Activated T-helper 1 cell treated with anti-CD3 and anti-CD28 coated beads, Interleukin-12 subunit alpha, Interleukin-12 subunit beta, Interleukin-2, Interleukin-4 antibody, amounts not matched to agents 30 ng/mL and 10 ng/mL and 1 ng/mL, durations not matched to agents 14 hours and 24 hours and 36 hours (primary cell): ENCODE results near the gene CCDC57. TPM values are rescaled to one million over a fixed set of nuclear protein-coding genes. Genes with fewer than 3 reads are reported as not detected.
"Not testable (repeated sequence)": the region's sequence is repeated elsewhere in the genome, so short reads cannot be mapped to it uniquely, and the experiment has no call there.

Source experiments
- DNase-seq: peaks from one replicate; pipeline ENCODE4 v3.0.0; 2021; ENCODE audit warnings: low spot score
- H3K27ac Mint-ChIP-seq: one replicate; pipeline ENCODE4 v1.8.0; 2021; ENCODE audit warnings: mild to moderate bottlenecking, mixed read lengths
- H3K27me3 Mint-ChIP-seq: one replicate; pipeline ENCODE4 v1.8.0; 2022; ENCODE audit warnings: mild to moderate bottlenecking, moderate library complexity, mixed read lengths; ENCODE audit not compliant: insufficient read depth
- H3K36me3 Mint-ChIP-seq: one replicate; pipeline ENCODE4 v1.8.0; 2021; ENCODE audit warnings: low read depth, mixed read lengths
- H3K4me1 Mint-ChIP-seq: one replicate; pipeline ENCODE4 v1.8.0; 2021; ENCODE audit warnings: low read depth, mixed read lengths
- H3K4me3 Mint-ChIP-seq: one replicate; pipeline ENCODE4 v1.8.0; 2021; ENCODE audit warnings: mild to moderate bottlenecking, moderate library complexity, mixed read lengths
- H3K9me3 Mint-ChIP-seq: one replicate; pipeline ENCODE4 v1.8.0; 2021; ENCODE audit warnings: mixed read lengths
- intact Hi-C: fragments of 100-400 bp; cut with micrococcal nuclease; formaldehyde crosslinking; loops from one replicate; pipeline ENCODE4 v1.15.1; 2024
- total RNA-seq: library from RNA; stranded (reverse); gene quantifications from 2 replicates; pipeline ENCODE4 v1.2.3, GENCODE V29; 2022

The CCDC57 gene
- total RNA-seq, 1 donor from 2014 or later: 60.8 TPM

DNA sequence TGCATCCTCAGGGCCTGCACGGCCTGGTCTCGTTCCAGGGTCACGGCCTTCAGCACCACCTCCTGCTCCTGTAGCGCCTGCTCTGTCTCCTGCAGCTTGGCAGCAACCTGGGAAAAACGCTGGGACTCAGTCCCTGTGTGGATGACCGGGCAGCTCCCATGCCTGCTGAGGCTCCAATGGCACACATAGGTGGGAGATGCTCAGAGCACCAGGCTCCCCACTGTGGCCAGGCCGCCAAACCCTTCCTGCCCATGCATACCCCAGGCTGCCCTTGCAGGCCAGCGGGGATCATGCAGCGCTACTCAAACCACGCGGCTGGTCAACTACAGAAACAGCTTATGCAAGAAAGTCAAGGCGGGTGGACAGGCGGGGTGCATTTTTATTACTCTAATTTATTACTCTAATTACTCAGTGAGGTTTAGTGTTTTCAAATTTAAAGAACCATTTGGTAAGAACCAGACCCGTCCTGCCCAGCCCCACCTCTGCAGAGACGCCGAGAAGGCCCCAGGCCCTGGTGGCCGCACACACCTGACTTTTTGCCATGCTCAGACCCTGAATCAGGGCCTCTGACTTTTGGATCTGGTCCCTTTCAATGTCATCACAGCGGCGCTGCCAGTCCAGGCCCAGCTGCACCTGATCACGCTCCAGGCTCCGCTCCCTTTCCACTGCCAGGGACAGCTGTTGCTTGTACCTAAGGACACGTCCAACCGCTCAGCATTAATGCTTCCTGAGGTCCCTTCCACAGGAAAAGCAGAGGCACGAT is 34.0 kb downstream of the CCDC57 start:
- Mint-ChIP-seq H3K27ac (no peak overlapping the region), H3K4me3 (no peak overlapping the region), H3K4me1 (no peaks in the 10 kb centered on the region), H3K27me3 (no peaks in the 10 kb centered on the region), H3K36me3 (peaks cover 23% of the 10 kb centered on the region), H3K9me3 (no peaks in the 10 kb centered on the region)
- no peak for DNase-seq
- intact Hi-C loops: no loop called here

DNA sequence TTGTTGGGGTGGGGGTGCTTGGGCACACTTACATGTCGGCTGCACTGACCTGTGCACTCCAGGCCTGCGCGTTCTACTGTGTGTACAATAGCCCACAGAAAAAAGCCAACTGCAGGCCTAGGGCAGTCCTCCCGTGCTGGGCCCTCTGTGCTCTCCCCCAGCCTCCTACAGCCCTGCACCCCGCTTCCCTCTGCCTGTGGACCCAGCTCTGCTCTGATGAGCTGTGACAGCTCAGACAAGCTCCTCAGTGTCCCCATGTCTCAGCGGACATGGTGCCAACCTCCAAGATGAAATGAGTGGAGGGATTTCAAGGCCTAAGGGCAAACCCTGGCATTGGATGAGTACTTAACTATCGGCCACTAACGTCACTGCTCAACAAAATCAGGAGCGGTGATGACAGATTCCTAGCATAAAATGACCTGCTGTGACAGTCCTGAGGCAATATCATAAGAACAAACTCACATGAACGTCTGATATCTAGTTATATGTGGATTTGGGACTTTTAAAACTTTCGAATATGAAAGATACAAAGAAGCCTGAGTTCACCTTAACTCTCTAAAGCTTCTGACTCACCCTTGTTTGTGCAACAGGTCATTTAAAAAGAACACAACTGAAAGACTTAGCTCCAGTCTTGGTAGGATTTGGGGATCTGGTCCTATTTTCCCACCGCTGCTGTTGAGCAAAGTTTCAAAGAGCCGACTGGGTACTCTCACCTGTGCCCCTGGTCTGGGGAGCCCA is 34.7 kb downstream of the CCDC57 start:
- Mint-ChIP-seq H3K36me3 (peaks cover 19% of the 10 kb centered on the region), H3K4me3 (no peak overlapping the region), H3K4me1 (no peaks in the 10 kb centered on the region), H3K27ac (no peak overlapping the region), H3K27me3 (no peaks in the 10 kb centered on the region), H3K9me3 (no peaks in the 10 kb centered on the region)
- intact Hi-C loops: no loop called here
- DNase-seq: no peak

GRCh38 chr17:82177276-82177675 is 35.4 kb downstream of the CCDC57 start:
- H3K36me3 Mint-ChIP-seq: peaks cover 21% of the 10 kb centered on the region
- no peaks in the 10 kb centered on the region for H3K27me3 Mint-ChIP-seq

DNA sequence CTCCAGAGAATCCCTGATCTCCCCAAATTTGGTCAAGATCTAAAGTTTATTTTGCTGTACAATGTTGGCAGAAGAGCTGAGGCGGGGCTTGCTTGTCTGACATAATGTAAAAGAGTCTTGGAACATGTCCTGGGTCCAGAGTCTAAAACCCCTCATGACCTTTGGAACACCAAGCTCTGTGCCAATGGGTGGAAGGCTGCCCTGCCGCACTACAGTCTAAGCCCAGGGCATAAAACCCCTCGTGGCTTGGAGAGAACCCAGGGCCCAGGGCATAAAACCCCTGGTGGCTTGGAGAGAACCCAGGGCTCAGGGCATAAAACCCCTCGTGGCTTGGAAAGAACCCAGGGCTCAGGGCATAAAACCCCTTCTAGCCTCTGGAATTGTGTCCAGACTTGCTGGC is 36.7 kb downstream of the CCDC57 start:
- Mint-ChIP-seq H3K4me1 (no peaks in the 10 kb centered on the region), H3K27ac (no peak overlapping the region), H3K4me3 (no peak overlapping the region), H3K27me3 (no peaks in the 10 kb centered on the region), H3K9me3 (no peaks in the 10 kb centered on the region), H3K36me3 (peaks cover 21% of the 10 kb centered on the region)
- DNase-seq: no peak
- intact Hi-C loops: no loop called here

More at GRCh38 chr17:82177276-82177675, 35.4 kb downstream of the CCDC57 start:
- intact Hi-C loops: no loop called here
- no peaks in the 10 kb centered on the region for H3K9me3 Mint-ChIP-seq
- H3K4me3 Mint-ChIP-seq: no peak overlapping the region
- H3K4me1 Mint-ChIP-seq: no peaks in the 10 kb centered on the region
- no peak overlapping the region for H3K27ac Mint-ChIP-seq
- no peak for DNase-seq

GRCh38 chr17:82175201-82175600 is 37.4 kb downstream of the CCDC57 start:
- DNase-seq: no peak
- H3K27me3 Mint-ChIP-seq: no peaks in the 10 kb centered on the region
- H3K27ac Mint-ChIP-seq: no peak overlapping the region
- H3K4me1 Mint-ChIP-seq: no peaks in the 10 kb centered on the region
- peaks cover 21% of the 10 kb centered on the region for H3K36me3 Mint-ChIP-seq
- no peak overlapping the region for H3K4me3 Mint-ChIP-seq
- intact Hi-C loops: no loop called here
- H3K9me3 Mint-ChIP-seq: no peaks in the 10 kb centered on the region

- peaks cover 21% of the 10 kb centered on the region for H3K36me3 Mint-ChIP-seq
- H3K27me3 Mint-ChIP-seq, H3K9me3 Mint-ChIP-seq, H3K27ac Mint-ChIP-seq, DNase-seq, intact Hi-C loops, H3K4me1 Mint-ChIP-seq, H3K4me3 Mint-ChIP-seq: not testable (repeated sequence)
These were observed 38.4 kb downstream of the CCDC57 start for GRCh38 chr17:82174042-82174857.

DNA sequence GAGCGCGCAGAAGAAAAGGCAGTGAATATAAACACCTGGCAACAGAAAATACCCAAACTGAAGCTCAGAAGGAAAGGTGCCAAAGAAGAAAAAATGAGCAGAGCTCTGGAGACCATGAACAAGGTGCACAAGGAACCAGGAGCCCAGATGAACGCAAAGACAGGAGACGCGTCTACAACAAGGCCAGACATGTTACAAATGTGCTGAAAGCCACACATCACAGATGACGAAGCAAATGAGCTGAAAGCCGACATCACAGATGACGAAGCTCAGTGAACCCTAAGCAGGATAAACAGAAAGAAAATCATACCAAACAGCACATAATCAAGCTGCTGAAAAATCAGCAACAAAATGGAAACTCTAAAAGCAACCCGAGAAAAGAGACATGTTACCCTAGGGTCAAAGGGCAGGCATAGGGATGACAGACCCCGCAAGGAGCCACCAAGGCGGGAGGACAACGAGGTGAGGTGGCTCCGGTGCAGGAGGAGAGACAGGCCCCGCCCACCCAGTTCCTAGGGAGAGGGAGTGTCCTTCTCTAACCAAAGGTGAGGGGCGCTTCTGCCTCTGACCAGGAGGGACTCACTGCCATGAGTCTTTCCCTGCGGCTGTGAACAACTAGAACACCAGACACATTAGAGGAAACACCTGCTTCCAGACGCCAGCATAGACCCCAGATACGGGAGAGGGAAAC is 39.1 kb downstream of the CCDC57 start:
- intact Hi-C loops: no loop called here
- Mint-ChIP-seq H3K27ac (no peak overlapping the region), H3K4me1 (peaks cover 8% of the 10 kb centered on the region), H3K27me3 (no peaks in the 10 kb centered on the region), H3K36me3 (peaks cover 19% of the 10 kb centered on the region), H3K9me3 (no peaks in the 10 kb centered on the region), H3K4me3 (no peak overlapping the region)
- no peak for DNase-seq

DNA sequence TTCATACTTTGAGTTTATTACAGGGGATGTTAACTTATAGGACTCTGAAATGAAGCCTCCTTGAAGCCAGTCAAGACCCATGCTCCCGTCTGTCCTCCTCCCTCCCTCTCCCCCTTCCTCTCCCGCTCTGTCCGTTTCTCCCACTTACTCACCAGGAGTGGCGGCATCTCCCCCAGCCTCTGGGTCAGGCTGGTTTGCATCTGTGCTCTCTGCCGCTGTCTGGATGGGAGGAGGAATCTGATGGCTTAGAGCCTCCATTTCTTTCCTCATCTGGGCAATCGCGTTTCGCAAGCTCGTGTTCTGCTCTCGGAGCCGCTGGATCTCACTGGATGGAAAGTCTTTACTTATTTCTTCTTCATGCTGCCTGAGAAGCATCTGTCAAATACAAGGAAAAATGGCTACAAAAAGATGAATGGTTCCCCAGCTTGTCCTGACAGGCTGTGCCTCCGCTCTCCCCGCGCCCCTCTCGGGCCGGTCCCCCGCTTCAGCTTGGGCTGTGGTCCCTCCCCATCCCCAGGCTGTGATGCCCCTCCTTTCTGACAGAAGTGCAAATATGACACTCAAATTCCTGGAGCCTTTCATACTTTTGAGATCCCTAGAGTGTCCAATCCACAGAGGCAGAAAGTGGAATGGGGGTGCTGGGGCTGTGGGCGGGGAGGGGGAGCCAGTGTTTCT is 40.0 kb downstream of the CCDC57 start:
- no peaks in the 10 kb centered on the region for H3K27me3 Mint-ChIP-seq
- peaks cover 17% of the 10 kb centered on the region for H3K36me3 Mint-ChIP-seq
- no peak for DNase-seq
- no peak overlapping the region for H3K27ac Mint-ChIP-seq
- no peak overlapping the region for H3K4me3 Mint-ChIP-seq
- no peaks in the 10 kb centered on the region for H3K9me3 Mint-ChIP-seq
- H3K4me1 Mint-ChIP-seq: peaks cover 8% of the 10 kb centered on the region
- intact Hi-C loops: no loop called here

DNA sequence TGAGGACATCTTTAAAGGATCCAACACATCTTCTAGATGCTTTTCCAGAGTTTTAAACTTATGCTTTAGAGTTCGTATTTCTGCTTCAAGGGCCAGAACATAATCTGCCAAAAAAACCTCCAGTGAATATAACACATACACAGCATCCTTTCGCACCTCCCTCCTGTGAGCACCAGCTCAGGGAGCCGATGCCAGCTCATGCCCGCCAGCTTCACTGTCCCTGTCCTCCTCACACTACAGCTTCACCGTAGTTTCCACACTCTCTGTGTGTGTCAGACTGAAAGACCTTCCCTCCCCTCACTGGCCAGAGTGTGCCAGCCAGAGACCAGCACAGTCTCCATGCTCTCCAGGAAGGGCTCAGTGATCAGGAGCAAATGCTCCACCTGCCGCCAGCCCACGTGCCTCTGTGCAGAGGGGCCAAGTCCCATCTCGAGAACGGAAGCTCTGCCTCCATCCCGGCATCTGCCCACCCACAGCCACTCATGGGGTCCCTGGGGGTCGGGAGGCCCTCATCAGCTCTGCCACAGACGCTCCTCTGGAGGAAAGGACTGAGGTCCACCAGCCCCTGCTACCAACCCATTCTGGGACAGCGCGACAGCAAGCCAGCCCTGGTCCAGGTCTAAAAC is 40.8 kb downstream of the CCDC57 start:
- intact Hi-C loops: no loop called here
- no peak overlapping the region for H3K4me3 Mint-ChIP-seq
- H3K27ac Mint-ChIP-seq: no peak overlapping the region
- H3K9me3 Mint-ChIP-seq: no peaks in the 10 kb centered on the region
- H3K27me3 Mint-ChIP-seq: no peaks in the 10 kb centered on the region
- H3K4me1 Mint-ChIP-seq: peaks cover 8% of the 10 kb centered on the region
- peaks cover 17% of the 10 kb centered on the region for H3K36me3 Mint-ChIP-seq
- no peak for DNase-seq

GRCh38 chr17:82170412-82170961 is 42.2 kb downstream of the CCDC57 start:
- no peak for DNase-seq
- Mint-ChIP-seq H3K27me3 (no peaks in the 10 kb centered on the region), H3K27ac (no peak overlapping the region), H3K9me3 (no peaks in the 10 kb centered on the region), H3K36me3 (peaks cover 13% of the 10 kb centered on the region), H3K4me3 (no peak overlapping the region), H3K4me1 (peaks cover 8% of the 10 kb centered on the region)
- intact Hi-C loops: no loop called here

DNA sequence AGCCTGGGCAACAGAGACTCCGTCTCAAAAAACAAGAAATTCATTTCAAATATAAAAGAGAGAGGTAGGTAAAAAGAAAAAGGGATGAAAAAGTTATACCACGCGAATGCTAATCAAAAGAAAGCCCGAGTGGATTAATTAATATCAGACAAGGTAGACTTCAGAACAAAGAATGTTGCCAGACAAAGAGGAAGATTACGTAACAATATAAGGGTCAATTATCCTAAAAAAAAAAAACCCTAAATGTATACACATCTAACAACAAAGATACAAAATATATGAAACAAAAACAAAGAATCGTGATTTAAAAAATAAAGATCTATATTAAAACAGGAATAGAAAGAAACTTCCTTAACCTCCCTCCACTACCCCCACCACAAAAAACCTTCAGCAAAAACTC is 44.1 kb downstream of the CCDC57 start:
- no peak overlapping the region for H3K27ac Mint-ChIP-seq
- intact Hi-C loops: no loop called here

More for the DNA sequence above, 44.1 kb downstream of the CCDC57 start:
- Mint-ChIP-seq H3K4me1 (peaks cover 8% of the 10 kb centered on the region), H3K9me3 (no peaks in the 10 kb centered on the region), H3K4me3 (no peak overlapping the region), H3K27me3 (no peaks in the 10 kb centered on the region), H3K36me3 (peaks cover 11% of the 10 kb centered on the region)
- no peak for DNase-seq
